GM21381 (cell line): ENCODE results near the gene LMTK3.

Experiments used
- ATAC-seq: cut with Tn5 transposase; IDR thresholded peaks from one replicate; pipeline ENCODE4 v1.9.1; 2021; ENCODE audit warnings: mild to moderate bottlenecking, moderate library complexity; ENCODE audit not compliant: unreplicated experiment

Gene LMTK3

DNA sequence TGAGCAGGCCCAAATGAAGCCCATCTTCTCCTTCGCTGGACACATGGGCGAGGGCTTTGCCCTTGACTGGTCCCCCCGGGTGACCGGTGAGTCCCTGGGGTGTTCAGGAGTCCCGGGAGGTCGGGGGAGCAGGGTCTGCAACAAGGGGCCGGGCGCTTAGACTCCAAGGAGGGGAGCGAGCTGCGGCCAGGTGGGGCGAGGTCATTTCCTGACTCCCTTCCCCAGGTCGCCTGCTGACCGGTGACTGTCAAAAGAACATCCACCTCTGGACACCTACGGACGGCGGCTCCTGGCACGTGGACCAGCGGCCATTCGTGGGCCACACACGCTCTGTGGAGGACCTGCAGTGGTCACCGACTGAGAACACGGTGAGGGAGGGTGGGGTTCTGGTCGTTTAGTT lies 61.2 kb downstream of the LMTK3 start:
- no peak for ATAC-seq

- ATAC-seq = no peak
Measured at GRCh38 chr19:48448563-48448962, 63.1 kb downstream of the LMTK3 start.

DNA sequence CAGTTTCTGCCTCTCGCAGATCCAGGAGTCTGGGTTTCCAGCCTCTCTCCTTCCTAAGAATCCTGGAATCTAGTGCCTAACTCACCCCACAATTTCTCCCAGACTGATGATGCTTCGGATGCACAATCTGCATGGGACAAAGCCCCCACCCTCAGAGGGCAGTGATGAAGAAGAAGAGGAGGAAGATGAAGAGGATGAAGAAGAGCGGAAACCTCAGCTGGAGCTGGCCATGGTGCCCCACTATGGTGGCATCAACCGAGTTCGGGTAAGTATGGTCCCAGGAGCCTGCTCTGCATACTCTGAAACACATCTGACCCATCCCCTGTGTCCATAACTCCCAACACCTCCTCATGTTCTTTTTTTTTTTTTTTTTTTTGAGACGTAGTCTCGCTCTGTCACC lies 65.1 kb downstream of the LMTK3 start:
- no peak for ATAC-seq

DNA sequence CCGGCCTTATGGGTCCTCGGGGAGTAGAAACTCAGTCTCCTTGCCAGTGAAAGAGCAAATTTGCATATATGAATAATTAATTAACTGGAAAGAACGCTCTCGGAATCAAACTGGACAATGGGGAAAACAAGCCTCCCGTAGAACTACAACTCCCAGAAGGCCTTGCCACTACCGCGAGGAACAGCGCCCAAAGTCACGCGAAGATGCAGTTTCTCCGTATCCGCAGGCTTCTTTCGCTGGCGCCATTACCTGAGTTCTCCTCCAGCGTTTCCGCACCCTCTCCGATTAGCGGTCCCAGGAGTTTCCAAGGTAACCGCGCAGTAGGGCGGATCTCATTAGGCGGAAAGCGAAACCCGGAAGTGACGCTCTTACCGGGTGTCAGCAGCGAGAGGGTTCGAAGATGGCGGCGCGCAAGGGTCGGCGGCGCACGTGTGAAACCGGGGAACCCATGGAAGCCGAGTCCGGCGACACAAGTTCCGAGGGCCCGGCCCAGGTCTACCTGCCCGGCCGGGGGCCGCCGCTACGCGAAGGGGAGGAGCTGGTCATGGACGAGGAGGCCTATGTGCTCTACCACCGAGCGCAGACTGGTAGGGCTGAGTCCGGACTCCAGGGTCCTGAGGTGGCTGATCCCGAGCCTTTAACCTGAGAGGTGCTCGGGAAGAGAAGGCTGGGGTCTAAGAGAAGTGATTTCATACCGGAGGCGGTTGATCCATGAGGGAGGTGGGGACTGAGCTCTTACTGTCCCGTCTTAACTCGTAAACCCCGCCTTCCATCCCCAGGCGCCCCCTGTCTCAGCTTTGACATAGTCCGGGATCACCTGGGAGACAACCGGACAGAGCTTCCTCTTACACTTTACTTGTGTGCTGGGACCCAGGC lies 65.8 kb downstream of the LMTK3 start, which contains the start of gene GRWD1:
Gene GRWD1, plus strand, starts transcription at position 378 of the 876 bp plus-strand sequence. Its CDS starts 23 bp downstream, at position 401.
- ATAC-seq = peak; percentile 83

GRCh38 chr19:48445256-48445605 lies 66.4 kb downstream of the LMTK3 start:
- peak; percentile 12 for ATAC-seq

DNA sequence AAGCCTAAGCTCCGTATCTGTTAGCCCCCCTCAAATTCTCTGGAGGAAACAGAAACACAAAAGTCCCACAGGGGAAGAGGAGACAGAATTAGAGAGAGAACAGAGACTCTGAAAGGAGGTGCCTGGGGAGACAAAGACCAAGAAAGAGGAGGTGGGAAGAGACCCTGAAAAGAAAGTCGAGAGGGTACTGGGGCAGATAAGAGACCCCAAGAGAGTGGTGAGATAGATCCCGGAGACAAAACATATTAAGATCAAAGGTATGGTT lies 66.8 kb downstream of the LMTK3 start:
- ATAC-seq = no peak

- ATAC-seq = no peak
Measured at GRCh38 chr19:48444129-48444935, 67.3 kb downstream of the LMTK3 start.

DNA sequence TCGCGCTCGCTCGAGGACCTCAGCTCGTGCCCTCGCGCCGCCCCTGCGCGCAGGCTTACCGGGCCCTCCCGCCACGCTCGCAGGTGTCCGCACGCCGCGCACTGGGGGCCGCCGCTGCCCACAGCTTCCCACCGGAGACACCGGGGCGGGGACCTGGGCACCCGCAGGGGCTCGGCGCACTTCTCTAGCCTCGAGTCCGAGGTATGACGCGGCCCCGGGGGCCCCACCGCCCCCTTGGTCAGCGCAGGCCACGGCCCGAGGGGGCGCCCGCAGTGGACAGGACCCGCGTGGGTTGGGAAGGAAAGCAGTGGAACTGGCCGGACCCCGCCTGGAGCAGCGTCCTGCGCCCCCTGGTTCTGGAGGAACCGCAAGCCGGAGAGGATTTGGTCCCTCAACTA lies 67.9 kb downstream of the LMTK3 start:
- ATAC-seq = no peak

DNA sequence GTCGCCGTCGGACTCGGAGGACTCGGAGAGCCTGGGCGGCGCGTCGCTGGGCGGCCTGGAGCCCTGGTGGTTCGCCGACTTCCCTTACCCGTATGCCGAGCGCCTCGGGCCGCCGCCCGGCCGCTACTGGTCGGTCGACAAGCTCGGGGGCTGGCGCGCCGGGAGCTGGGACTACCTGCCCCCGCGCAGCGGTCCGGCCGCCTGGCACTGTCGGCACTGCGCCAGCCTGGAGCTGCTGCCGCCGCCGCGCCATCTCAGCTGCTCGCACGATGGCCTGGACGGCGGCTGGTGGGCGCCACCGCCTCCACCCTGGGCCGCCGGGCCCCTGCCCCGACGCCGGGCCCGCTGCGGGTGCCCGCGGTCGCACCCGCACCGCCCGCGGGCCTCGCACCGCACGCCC lies 68.4 kb downstream of the LMTK3 start:
- no peak for ATAC-seq

- no peak for ATAC-seq
Measured at GRCh38 chr19:48442116-48443035, 69.3 kb downstream of the LMTK3 start.

- ATAC-seq = no peak
Measured at GRCh38 chr19:48441360-48442050, 70.1 kb downstream of the LMTK3 start.

- ATAC-seq = no peak
Measured at GRCh38 chr19:48436586-48436985, 75.0 kb downstream of the LMTK3 start.
